SW480 (cell line): ENCODE measurements around the gene VPS54.

Experiments
- DNase-seq: peaks from one replicate; pipeline ENCODE4 v3.0.0-alpha.2; 2016; ENCODE audit warnings: low spot score

Gene VPS54

DNA sequence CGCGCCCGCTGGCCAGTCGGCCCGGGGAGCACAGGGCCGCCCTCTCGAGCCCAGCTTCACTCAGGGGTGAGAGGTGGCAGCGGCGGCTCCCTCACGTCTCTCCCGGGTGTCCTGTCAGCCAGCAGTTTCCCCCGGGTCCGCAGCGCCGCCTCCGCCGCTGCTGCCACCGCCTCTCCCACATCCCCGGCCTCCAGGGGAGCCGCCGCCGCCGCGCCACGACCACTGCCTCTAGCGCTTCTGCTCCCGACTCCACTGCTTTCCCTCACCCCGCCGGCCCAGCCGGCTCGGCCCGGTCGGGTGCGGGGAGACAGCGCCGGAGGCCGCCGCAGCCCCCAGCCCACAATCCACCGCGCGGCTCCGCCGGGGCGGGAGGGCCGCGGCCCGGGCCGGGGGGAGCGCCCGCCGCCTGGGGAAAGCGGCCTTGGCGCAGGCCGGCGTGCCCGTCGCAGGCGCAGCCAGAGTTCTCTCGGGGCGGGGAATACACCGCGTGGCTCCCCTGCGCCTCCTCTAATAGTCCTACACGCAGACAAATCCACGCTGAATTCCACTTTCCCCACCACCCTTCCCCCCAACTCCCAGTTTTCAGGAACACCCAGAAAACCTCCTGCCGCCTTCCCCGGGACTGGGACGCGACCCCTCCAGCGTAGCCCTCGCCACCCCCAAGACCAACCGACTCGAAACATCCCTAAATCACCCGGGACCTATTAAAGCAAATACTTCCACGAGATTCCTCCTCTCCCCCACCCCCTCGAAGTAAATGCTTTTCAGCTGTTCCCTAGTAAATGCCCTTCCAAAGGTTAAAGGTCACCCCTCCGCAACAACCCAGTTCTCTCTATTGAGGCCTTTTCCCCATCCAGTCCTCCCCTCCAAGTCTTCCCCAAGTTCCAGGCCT, at the start of gene VPS54:
VPS54 (minus strand) TSS at position 346 of the 892 bp plus-strand sequence. CDS start 35,429 bp downstream, outside the sequence.
- peak; percentile 73 for DNase-seq

- no peak for DNase-seq
These were observed 48.1 kb upstream of the VPS54 start for GRCh38 chr2:64067326-64067725.

DNA sequence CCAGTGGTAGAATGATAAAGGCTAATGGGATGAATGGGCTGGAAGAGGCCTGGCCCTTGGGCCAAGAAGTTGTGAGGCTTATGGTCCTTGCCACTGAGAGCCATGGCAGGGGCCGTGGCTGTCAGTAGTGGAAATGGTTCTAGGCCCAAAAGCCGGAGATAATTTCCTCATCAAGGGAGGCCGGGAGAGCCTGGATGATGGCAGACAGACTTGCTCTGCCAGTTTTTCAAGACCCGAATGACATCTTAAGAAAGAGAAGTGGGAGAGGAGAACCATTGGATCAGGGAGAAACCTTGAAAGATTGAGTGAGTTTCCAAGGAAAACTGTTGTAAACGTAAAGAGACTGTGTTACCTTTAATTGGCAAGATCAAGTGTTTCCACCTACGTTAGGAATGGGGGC, 46.3 kb upstream of the VPS54 start:
- no peak for DNase-seq

- no peak for DNase-seq
These were observed 44.7 kb upstream of the VPS54 start for GRCh38 chr2:64063924-64064331.

DNA sequence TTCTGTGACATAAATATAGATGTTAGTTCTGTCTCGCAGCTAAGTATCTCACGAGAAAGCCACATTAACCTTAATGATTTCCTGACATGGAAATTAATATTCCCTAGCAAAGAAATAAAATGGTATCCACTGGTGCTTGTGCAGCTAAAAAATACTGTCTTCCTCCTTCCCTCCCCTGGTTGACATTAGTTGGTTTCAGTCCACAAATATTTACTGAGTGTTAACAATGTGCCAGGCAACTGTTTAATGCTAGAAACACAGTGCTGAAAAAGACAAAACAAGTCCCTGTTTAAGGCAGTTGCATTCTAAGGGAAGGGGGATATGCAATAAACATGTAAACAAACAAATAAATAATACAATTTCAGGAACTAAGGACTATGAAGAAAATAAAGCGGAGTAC, 44.2 kb upstream of the VPS54 start:
- DNase-seq: no peak

DNA sequence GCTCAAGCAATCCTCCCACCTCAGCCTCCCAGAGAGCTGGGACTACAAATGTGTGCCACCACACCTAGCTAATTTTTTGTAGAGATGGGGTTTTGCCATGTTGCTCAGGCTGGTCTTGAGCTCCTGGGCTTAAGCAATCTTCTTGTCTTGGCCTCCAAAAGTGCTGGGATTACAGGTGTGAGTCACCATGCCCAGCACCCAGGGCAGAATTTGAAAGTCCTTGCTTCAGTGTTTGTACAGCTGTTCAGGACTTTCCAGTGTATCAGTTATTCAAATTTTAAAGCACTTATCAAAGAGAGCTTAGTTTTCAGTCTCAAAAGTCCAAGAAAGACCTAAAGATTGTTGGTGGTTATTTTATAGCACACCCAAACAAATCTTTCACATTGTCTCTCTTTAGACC, 43.6 kb upstream of the VPS54 start:
- no peak for DNase-seq

- no peak for DNase-seq
These were observed 40.0 kb upstream of the VPS54 start for GRCh38 chr2:64059270-64059669.

GRCh38 chr2:64056021-64056420, 36.8 kb upstream of the VPS54 start:
- DNase-seq: no peak

DNA sequence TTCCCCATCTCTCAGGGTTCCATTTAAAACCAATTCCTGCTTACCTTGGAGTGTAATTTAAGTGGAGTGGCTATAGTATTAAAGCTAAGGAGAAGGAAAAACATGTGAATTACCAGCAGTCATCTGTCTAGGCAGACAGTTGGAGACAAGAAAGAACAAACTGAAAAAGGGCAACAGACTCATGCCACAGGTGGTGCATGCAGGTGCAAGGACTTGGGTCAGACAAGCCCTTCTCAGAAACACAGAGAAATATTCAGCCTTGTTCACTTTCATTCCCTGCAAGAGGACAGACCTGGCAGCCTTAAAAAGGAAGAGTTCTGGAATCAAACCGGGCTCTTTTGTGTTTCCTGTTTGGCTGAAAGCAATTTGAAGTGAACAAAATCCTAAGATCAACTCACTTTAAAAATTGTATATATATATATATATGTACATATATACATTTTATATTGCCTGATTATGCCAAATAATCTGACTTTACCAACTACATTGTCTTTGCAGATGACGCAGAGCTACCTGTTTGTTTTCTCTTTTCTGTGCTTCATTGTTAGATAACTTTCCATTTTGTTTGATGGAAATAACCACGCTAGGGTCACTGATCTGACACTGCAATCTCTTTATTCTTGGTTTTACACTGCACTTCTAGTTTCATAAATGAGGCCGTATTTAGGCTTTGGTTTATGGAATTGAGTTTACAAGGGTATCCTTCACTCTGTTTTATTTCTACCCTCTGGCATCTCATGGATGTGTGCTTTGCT, 35.1 kb upstream of the VPS54 start:
- no peak for DNase-seq

- no peak for DNase-seq
These were observed 33.4 kb upstream of the VPS54 start for GRCh38 chr2:64052463-64053241.

- DNase-seq: peak; percentile 84
These were observed 30.5 kb upstream of the VPS54 start for GRCh38 chr2:64049633-64050220.

DNA sequence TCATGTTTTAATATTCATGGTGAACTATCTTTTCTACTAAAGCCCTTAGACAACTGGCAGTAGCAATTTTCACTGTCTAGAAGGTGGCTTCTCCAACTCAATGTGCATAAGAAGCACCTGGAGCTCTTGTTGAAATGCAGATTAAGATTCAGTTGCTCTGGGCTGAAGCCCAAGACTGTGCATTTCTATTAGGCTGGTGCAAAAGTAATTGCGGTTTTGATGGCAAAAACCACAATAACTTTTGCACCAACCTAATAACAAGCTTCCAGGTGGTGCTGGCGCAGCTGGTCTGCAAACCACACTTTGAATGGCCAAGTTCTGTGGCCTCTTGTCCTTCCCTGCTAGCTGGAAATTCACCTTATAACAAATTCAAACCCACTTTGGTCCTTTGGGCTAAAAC, 26.7 kb upstream of the VPS54 start:
- DNase-seq: no peak

DNA sequence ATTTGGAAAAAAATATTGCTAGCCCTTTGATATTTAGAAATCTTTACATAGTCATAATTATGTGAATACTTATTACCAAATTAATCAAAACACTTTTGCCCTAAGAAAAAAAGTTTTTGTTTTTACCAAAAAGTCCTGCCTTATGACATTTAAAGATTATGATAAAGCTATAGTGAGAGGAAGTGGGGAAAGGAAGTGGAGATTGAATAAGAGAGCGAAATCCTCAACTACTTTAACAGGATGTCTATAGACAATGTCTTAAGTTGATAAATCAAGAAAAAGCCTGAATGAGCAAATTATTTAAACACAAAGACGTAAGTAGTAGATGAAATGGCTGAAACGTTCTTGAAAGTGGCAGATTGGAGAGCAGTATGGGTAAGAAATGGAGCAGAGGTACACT, 20.9 kb upstream of the VPS54 start:
- no peak for DNase-seq

DNA sequence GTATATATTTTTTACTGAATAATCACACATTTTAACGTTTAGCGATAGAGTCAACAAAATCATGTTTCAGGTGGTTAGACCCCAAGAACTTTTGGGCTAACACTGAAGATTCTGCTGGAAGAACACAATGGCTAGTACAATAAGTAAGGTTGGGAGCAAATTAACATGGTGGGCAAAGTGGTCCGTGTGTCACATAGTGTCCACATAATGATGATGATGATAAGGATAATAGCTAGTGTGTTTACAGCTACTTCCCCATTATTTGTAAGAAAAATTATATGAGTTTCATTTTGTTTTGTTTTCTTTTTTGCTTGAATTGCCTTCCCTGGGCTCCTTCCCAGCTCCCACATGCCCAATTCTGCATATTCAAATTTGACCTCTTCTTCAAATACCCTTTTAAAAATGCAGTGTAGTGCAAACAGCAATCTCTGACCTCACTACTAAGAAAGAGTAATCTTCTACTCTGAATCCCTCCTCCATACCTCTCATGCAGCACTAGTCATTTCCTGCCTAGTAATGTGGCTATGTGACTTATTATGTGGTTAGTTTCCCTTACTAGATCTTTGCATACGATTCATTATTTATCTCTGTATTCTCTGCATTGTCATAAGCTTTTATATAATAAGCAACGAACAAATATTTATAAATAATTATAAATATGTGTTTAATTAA, 16.9 kb upstream of the VPS54 start:
- DNase-seq: peak; percentile 14

GRCh38 chr2:64035072-64035942, 16.1 kb upstream of the VPS54 start:
- DNase-seq: no peak

GRCh38 chr2:64029116-64029665, 10.0 kb upstream of the VPS54 start:
- DNase-seq: no peak

DNA sequence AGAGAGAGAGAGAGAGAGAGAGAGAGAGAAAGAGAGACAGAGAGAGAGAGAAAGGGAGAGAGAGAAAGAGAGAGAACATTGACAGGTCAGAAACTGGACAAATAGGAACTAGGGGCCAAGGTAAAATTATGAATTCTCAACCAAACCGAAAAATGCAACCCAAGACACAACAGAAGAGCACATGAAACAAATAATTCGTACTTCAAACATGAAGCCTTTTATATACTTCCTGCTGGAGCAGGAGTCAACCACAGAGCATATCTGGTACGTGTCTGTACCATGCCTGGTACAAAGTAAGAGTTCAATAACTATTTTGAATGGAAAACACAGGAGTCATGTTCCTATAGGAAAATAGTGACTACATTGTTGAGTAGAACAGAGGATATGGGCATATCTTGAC, 6.5 kb upstream of the VPS54 start:
- DNase-seq: no peak

DNA sequence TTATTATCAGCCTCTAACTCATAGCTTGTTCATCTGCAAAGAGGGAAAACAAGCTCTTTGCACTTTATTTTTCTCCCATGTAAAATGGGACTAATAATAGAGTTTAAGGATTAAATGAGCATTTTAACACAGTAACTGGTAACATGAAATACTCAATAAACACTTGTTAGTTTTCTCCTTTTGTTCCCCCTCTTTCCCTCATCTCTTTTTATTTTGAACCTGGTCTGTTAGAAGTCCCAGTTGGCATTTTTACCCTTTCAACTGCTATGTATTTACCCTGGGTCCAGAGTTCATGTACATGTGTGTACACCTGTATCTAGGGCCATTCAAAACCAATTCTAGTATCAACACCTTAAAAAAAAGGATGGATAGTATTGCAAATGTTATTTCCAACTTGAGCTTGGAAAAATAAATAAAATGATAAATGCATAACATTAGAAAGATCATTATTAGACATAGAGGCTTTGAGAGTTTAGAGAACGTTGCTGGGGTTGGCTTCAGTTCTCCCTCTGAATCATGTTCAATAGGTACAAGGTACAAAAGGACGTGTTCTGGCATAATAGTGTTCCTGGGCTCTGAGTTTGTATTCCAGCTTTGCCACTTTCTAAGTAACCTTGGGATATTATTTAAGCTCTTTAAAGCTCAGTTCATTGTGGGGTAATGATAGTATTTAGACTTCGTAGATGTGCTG, 5.2 kb upstream of the VPS54 start:
- DNase-seq: no peak

- DNase-seq: peak; percentile 5
These were observed 4.4 kb upstream of the VPS54 start for GRCh38 chr2:64023485-64024258.
